ENCODE measurements around the gene SLC22A17. TPM values are rescaled to one million over a fixed set of nuclear protein-coding genes. Genes with fewer than 3 reads are reported as not detected.
A peak's percentile ranks its signal among the peaks of the same experiment; 100 is the strongest.

Gene SLC22A17
- total and polyA plus RNA-seq, 2 of the 13 experiments (the other 11 are each of a cell fraction or from before 2014, with no cell fraction given) = 0.95 to 1.1 TPM

DNA sequence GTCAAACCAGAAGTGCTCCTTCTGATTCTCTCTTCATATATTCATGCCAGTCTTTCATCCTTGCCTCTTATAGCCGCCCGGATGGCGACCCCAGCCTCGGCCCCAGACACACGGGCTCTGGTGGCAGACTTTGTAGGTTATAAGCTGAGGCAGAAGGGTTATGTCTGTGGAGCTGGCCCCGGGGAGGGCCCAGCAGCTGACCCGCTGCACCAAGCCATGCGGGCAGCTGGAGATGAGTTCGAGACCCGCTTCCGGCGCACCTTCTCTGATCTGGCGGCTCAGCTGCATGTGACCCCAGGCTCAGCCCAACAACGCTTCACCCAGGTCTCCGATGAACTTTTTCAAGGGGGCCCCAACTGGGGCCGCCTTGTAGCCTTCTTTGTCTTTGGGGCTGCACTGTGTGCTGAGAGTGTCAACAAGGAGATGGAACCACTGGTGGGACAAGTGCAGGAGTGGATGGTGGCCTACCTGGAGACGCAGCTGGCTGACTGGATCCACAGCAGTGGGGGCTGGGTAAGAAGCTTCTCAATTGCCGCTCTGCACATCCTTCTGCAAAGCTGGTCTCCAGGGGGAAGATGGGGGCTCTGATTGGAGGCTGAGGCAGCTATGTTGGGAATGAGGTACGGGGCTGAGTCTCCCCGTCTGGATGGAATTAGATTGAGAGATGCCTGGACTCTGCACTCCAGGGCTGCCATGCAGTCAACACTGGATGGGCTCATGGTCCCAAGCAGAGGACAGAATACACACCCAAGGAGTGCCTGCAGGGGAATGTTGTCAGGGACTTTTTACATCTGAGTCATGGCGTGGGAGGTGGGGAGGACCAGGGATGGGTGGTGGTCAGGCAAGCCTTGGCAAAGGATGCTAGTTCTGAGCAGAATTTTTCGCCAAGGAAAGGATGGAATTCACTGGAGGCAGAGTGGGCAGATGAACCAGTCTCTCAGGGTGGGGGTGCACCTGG lies 44.7 kb downstream of the SLC22A17 start (continued):
- TF ChIP-seq PTBP1 (IDR thresholded peaks at IDR 0.05; ENCODE audit: low read depth, low read length, poor library complexity, severe bottlenecking) (peak; percentile 94), ZMYM2 (CRISPR knock-in tag; IDR thresholded peaks at IDR 0.05) (0 out of 2 replicates have a peak, but pooled peaks have one; percentile 61), ZNF430 (CRISPR knock-in tag; IDR thresholded peaks at IDR 0.05) (0 out of 2 replicates have a peak, but pooled peaks have one; percentile 9), ZBTB20 (CRISPR knock-in tag; IDR thresholded peaks at IDR 0.05; ENCODE audit: borderline replicate concordance, low read depth) (0 out of 2 replicates have a peak, but pooled peaks have one; percentile 5), AGO2 (optimal IDR thresholded peaks at IDR 0.05; ENCODE audit: low read depth, low read length) (peak; percentile 47), ESRRA (CRISPR knock-in tag; IDR thresholded peaks at IDR 0.05; ENCODE audit: low read depth) (no peak), HNF4A (CRISPR knock-in tag; IDR thresholded peaks at IDR 0.05) (peak; percentile 19; the same call in 1 of the 2 replicates), ZNF3 (CRISPR knock-in tag; IDR thresholded peaks at IDR 0.05) (no peak), CAMTA2 (CRISPR knock-in tag; IDR thresholded peaks at IDR 0.05; ENCODE audit: borderline replicate concordance) (no peak), MAFG (CRISPR knock-in tag; IDR thresholded peaks at IDR 0.05) (no peak), SRSF9 (IDR thresholded peaks at IDR 0.05; ENCODE audit: borderline replicate concordance, insufficient read depth, low read depth, low read length, poor library complexity, severe bottlenecking) (no peak), ZNF781 (CRISPR knock-in tag; IDR thresholded peaks at IDR 0.05; ENCODE audit: borderline replicate concordance, not compliant biosample characterization) (no peak), ZBTB38 (CRISPR knock-in tag; IDR thresholded peaks at IDR 0.05) (peak; percentile 37; the same call in 1 of the 2 replicates), TEAD3 (CRISPR knock-in tag; optimal IDR thresholded peaks at IDR 0.05; ENCODE audit: borderline replicate concordance) (peak; percentile 58), BATF2 (CRISPR knock-in tag; IDR thresholded peaks at IDR 0.05) (no peak), GATAD2A (CRISPR knock-in tag; IDR thresholded peaks at IDR 0.05) (no peak)
- TF ChIP-seq, protein P1, sequence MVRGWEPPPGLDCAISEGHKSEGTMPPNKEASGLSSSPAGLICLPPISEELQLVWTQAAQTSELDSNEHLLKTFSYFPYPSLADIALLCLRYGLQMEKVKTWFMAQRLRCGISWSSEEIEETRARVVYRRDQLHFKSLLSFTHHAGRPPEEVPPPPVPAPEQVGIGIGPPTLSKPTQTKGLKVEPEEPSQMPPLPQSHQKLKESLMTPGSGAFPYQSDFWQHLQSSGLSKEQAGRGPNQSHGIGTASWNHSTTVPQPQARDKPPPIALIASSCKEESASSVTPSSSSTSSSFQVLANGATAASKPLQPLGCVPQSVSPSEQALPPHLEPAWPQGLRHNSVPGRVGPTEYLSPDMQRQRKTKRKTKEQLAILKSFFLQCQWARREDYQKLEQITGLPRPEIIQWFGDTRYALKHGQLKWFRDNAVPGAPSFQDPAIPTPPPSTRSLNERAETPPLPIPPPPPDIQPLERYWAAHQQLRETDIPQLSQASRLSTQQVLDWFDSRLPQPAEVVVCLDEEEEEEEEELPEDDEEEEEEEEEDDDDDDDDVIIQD (CRISPR knock-in tag; IDR thresholded peaks at IDR 0.05; ENCODE audit: low read depth) = 0 out of 2 replicates have a peak, but pooled peaks have one; percentile 20
- TF ChIP-seq, protein P2, sequence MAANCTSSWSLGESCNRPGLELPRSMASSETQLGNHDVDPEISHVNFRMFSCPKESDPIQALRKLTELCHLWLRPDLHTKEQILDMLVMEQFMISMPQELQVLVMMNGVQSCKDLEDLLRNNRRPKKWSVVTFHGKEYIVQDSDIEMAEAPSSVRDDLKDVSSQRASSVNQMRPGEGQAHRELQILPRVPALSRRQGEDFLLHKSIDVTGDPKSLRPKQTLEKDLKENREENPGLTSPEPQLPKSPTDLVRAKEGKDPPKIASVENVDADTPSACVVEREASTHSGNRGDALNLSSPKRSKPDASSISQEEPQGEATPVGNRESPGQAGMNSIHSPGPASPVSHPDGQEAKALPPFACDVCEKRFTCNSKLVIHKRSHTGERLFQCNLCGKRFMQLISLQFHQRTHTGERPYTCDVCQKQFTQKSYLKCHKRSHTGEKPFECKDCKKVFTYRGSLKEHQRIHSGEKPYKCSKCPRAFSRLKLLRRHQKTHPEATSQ (CRISPR knock-in tag; IDR thresholded peaks at IDR 0.05; ENCODE audit: borderline replicate concordance) = no peak
- TF ChIP-seq, protein P3, sequence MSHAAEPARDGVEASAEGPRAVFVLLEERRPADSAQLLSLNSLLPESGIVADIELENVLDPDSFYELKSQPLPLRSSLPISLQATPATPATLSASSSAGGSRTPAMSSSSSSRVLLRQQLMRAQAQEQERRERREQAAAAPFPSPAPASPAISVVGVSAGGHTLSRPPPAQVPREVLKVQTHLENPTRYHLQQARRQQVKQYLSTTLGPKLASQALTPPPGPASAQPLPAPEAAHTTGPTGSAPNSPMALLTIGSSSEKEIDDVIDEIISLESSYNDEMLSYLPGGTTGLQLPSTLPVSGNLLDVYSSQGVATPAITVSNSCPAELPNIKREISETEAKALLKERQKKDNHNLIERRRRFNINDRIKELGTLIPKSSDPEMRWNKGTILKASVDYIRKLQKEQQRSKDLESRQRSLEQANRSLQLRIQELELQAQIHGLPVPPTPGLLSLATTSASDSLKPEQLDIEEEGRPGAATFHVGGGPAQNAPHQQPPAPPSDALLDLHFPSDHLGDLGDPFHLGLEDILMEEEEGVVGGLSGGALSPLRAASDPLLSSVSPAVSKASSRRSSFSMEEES (CRISPR knock-in tag; IDR thresholded peaks at IDR 0.05) = no peak
- TF ChIP-seq, protein P4, sequence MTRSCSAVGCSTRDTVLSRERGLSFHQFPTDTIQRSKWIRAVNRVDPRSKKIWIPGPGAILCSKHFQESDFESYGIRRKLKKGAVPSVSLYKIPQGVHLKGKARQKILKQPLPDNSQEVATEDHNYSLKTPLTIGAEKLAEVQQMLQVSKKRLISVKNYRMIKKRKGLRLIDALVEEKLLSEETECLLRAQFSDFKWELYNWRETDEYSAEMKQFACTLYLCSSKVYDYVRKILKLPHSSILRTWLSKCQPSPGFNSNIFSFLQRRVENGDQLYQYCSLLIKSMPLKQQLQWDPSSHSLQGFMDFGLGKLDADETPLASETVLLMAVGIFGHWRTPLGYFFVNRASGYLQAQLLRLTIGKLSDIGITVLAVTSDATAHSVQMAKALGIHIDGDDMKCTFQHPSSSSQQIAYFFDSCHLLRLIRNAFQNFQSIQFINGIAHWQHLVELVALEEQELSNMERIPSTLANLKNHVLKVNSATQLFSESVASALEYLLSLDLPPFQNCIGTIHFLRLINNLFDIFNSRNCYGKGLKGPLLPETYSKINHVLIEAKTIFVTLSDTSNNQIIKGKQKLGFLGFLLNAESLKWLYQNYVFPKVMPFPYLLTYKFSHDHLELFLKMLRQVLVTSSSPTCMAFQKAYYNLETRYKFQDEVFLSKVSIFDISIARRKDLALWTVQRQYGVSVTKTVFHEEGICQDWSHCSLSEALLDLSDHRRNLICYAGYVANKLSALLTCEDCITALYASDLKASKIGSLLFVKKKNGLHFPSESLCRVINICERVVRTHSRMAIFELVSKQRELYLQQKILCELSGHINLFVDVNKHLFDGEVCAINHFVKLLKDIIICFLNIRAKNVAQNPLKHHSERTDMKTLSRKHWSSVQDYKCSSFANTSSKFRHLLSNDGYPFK (CRISPR knock-in tag; IDR thresholded peaks at IDR 0.05; ENCODE audit: borderline replicate concordance) = 0 out of 2 replicates have a peak, but pooled peaks have one; percentile 34
